ENCODE data around the gene PSMG3.

Gene PSMG3

GRCh38 chr7:1563981-1564602, 5.7 kb downstream of the PSMG3 start:
- Histone ChIP-seq H3K79me2 (ENCODE audit: insufficient read depth, low read length) (no peaks in the 10 kb centered on the region), H3K4me3 (ENCODE audit: low read depth, low read length, poor library complexity, severe bottlenecking) (no peak overlapping the region), H3K27me3 (ENCODE audit: insufficient read depth, low read length) (no peaks in the 10 kb centered on the region; the same call in 1 of the 2 replicates), H3K9me2 (ENCODE audit: low read depth, low read length) (no peaks in the 10 kb centered on the region), H3F3A (ENCODE audit: insufficient read depth, low read length) (no peaks in the 10 kb centered on the region), H3K9ac (ENCODE audit: low read length) (no peak overlapping the region), H3K27ac (ENCODE audit: low read depth, low read length, poor library complexity, severe bottlenecking) (no peak overlapping the region), H3K4me2 (ENCODE audit: low read length) (no peak overlapping the region), H3K9me3 (ENCODE audit: low read length) (no peaks in the 10 kb centered on the region), H4K20me1 (ENCODE audit: insufficient read depth, low read length) (no peaks in the 10 kb centered on the region), H3K4me1 (ENCODE audit: insufficient read depth, low read length, severe bottlenecking) (peaks cover 6% of the 10 kb centered on the region), H2AFZ (ENCODE audit: low read length) (no peak overlapping the region), H3K36me3 (ENCODE audit: insufficient read depth, low read length) (peaks cover 21% of the 10 kb centered on the region)
- TF ChIP-seq EZH2 (IDR thresholded peaks at IDR 0.05; ENCODE audit: borderline replicate concordance, low read length) (no peak), CTCF (IDR thresholded peaks at IDR 0.05; ENCODE audit: low read length) (no peak)

GRCh38 chr7:1562597-1563051, 7.2 kb downstream of the PSMG3 start:
- no peaks in the 10 kb centered on the region; the same call in 1 of the 2 replicates for H3K27me3 ChIP-seq (ENCODE audit: insufficient read depth, low read length)
- H2AFZ ChIP-seq (ENCODE audit: low read length) = no peak overlapping the region
- H3K9me3 ChIP-seq (ENCODE audit: low read length) = no peaks in the 10 kb centered on the region
- H3K36me3 ChIP-seq (ENCODE audit: insufficient read depth, low read length) = peaks cover 17% of the 10 kb centered on the region
- no peak overlapping the region for H3K9ac ChIP-seq (ENCODE audit: low read length)
- no peak overlapping the region for H3K4me3 ChIP-seq (ENCODE audit: low read depth, low read length, poor library complexity, severe bottlenecking)
- TF ChIP-seq EZH2 (IDR thresholded peaks at IDR 0.05; ENCODE audit: borderline replicate concordance, low read length) (no peak), CTCF (IDR thresholded peaks at IDR 0.05; ENCODE audit: low read length) (no peak)
- H3K79me2 ChIP-seq (ENCODE audit: insufficient read depth, low read length) = no peaks in the 10 kb centered on the region
- no peaks in the 10 kb centered on the region for H3F3A ChIP-seq (ENCODE audit: insufficient read depth, low read length)
- no peaks in the 10 kb centered on the region for H3K4me1 ChIP-seq (ENCODE audit: insufficient read depth, low read length, severe bottlenecking)
- no peak overlapping the region for H3K27ac ChIP-seq (ENCODE audit: low read depth, low read length, poor library complexity, severe bottlenecking)
- no peaks in the 10 kb centered on the region for H4K20me1 ChIP-seq (ENCODE audit: insufficient read depth, low read length)
- H3K9me2 ChIP-seq (ENCODE audit: low read depth, low read length) = no peaks in the 10 kb centered on the region
- no peak overlapping the region for H3K4me2 ChIP-seq (ENCODE audit: low read length)

GRCh38 chr7:1562116-1562515, 7.7 kb downstream of the PSMG3 start:
- no peak for TF ChIP-seq EZH2 (IDR thresholded peaks at IDR 0.05; ENCODE audit: borderline replicate concordance, low read length)
- TF ChIP-seq CTCF (IDR thresholded peaks at IDR 0.05; ENCODE audit: low read length) = no peak
- Histone ChIP-seq H3F3A (ENCODE audit: insufficient read depth, low read length) (no peaks in the 10 kb centered on the region), H3K4me2 (ENCODE audit: low read length) (no peak overlapping the region), H3K4me3 (ENCODE audit: low read depth, low read length, poor library complexity, severe bottlenecking) (no peak overlapping the region), H3K79me2 (ENCODE audit: insufficient read depth, low read length) (no peaks in the 10 kb centered on the region), H3K27ac (ENCODE audit: low read depth, low read length, poor library complexity, severe bottlenecking) (no peak overlapping the region), H3K36me3 (ENCODE audit: insufficient read depth, low read length) (peaks cover 12% of the 10 kb centered on the region), H3K9ac (ENCODE audit: low read length) (no peak overlapping the region), H3K4me1 (ENCODE audit: insufficient read depth, low read length, severe bottlenecking) (no peaks in the 10 kb centered on the region), H3K9me2 (ENCODE audit: low read depth, low read length) (no peaks in the 10 kb centered on the region), H3K9me3 (ENCODE audit: low read length) (no peaks in the 10 kb centered on the region), H2AFZ (ENCODE audit: low read length) (no peak overlapping the region), H4K20me1 (ENCODE audit: insufficient read depth, low read length) (no peaks in the 10 kb centered on the region), H3K27me3 (ENCODE audit: insufficient read depth, low read length) (no peaks in the 10 kb centered on the region; the same call in 1 of the 2 replicates)

All from OCI-LY1 (cell line).